C4-2B (cell line): ENCODE results near the gene PDS5A.
"Not testable (repeated sequence)": the region's sequence is repeated elsewhere in the genome, so short reads cannot be mapped to it uniquely, and the experiment has no call there.

Experiments used
- H3K27ac ChIP-seq: fragments of 450-650 bp; 2 replicates; pipeline ENCODE4 v1.5.1; 2017
- ZFX ChIP-seq: fragments of 450-650 bp; IDR thresholded peaks from 2 replicates; pipeline ENCODE4 v1.6.1; 2017
- TF ChIP-seq, protein P1 (sequence below): fragments of 450-650 bp; conservative IDR thresholded peaks from 2 replicates; pipeline ENCODE4 v1.5.1; 2017; ENCODE audit warnings: mild to moderate bottlenecking

The PDS5A gene

DNA sequence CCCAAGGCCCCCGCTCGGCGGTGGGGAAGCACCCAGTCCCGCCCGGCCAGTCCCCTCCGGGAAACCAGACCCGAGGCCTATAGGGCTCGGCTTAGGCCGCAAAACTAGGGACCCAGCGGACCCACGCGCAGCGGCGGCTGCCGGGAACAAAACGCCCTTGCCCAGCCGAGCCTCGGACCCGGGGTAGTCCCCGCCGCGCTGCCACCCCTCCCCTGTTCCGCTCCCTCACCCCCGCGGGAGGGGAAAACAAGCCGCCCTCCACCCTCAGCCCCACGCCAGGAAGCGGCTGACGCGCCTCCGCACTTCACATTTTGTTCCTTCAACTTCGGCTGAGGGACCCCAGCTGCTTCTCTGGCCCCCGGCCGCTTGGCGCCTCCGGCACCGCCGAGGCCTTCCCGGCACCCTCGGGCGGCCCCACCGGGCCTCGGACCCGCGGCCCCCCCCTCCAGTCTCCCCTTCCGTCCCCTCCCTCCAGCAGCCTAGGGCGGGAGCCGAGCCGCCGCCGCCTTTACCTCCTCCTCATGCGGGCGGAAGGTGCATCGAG, 694 bp downstream of the PDS5A start:
- H3K27ac ChIP-seq = peak overlapping the region; percentile 82
- TF ChIP-seq ZFX = peak; percentile 98
- TF ChIP-seq, protein P1, sequence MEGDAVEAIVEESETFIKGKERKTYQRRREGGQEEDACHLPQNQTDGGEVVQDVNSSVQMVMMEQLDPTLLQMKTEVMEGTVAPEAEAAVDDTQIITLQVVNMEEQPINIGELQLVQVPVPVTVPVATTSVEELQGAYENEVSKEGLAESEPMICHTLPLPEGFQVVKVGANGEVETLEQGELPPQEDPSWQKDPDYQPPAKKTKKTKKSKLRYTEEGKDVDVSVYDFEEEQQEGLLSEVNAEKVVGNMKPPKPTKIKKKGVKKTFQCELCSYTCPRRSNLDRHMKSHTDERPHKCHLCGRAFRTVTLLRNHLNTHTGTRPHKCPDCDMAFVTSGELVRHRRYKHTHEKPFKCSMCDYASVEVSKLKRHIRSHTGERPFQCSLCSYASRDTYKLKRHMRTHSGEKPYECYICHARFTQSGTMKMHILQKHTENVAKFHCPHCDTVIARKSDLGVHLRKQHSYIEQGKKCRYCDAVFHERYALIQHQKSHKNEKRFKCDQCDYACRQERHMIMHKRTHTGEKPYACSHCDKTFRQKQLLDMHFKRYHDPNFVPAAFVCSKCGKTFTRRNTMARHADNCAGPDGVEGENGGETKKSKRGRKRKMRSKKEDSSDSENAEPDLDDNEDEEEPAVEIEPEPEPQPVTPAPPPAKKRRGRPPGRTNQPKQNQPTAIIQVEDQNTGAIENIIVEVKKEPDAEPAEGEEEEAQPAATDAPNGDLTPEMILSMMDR = no peak

GRCh38 chr4:39976141-39976944, 1.4 kb downstream of the PDS5A start:
- TF ChIP-seq, protein P1 = peak; percentile 88
- no peak for TF ChIP-seq ZFX
- peak overlapping the region; percentile 82 for H3K27ac ChIP-seq

- no peak overlapping the region for H3K27ac ChIP-seq
- no peak for TF ChIP-seq ZFX
- TF ChIP-seq, protein P1 = no peak
These were observed 2.1 kb downstream of the PDS5A start for GRCh38 chr4:39975488-39976089.

DNA sequence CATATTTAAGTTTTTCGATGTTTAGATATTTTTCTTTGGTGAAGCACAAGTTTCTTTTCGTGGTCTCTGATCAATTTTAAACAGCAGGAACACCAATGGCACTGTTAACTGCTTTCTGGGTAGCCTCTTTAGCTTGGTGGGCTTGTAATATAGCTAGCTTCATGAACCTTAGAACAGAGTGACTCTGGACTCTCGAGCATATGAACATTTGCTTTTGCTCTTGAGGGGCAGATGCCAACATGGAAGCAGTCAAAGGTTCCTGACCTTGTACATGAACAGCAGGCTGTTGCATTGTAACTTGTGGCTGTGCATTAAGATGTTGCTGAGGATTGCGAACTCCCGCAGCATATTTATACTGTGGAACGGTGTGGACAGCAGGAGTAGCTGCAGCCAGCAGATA, 4.7 kb downstream of the PDS5A start:
- H3K27ac ChIP-seq = not testable (repeated sequence)

- peak overlapping the region; percentile 18; the same call in 1 of the 2 replicates for H3K27ac ChIP-seq
- no peak for TF ChIP-seq ZFX
- TF ChIP-seq, protein P1 = no peak
These were observed 6.8 kb downstream of the PDS5A start for GRCh38 chr4:39970671-39971640.

- TF ChIP-seq, protein P1 = no peak
- no peak for TF ChIP-seq ZFX
- H3K27ac ChIP-seq = no peak overlapping the region
These were observed 14.1 kb downstream of the PDS5A start for GRCh38 chr4:39963656-39964055.

GRCh38 chr4:39961311-39961877, 16.3 kb downstream of the PDS5A start:
- no peak overlapping the region for H3K27ac ChIP-seq
- no peak for TF ChIP-seq ZFX
- TF ChIP-seq, protein P1 = no peak
